ENCODE data around the gene CDSN. TPM values are rescaled to one million over a fixed set of nuclear protein-coding genes. Genes with fewer than 3 reads are reported as not detected.

Gene CDSN
- total and polyA plus RNA-seq, 7 experiments from 2014 or later = not detected

GRCh38 chr6:31114970-31115849 is 5.0 kb downstream of the CDSN start:
- intact Hi-C loops (cut with micrococcal nuclease) = loop anchor here in 1 of 2 donors (1.0 kb wide), 5 partner anchors 21 to 200 kb away; no protein-coding TSS in a partner anchor
- POLR2A ChIA-PET = interaction anchor here (0.7 to 2.6 kb wide), 5 partner anchors 12 to 1482 kb away, joined by 3 to 11 read pairs (median 4); no protein-coding TSS in a partner anchor

GRCh38 chr6:31114541-31114878 is 5.7 kb downstream of the CDSN start, which contains the start of gene PSORS1C1:
TSS of gene PSORS1C1 (plus strand) at chr6:31114800. CDS start at chr6:31129633, 14,833 bp downstream.
- H3K9me3 Mint-ChIP-seq = no peaks in the 10 kb centered on the region
- peak within 1 kb of the TSS in 2 of 9 donors; percentile 32 to 76 for H3K27ac Mint-ChIP-seq

More at GRCh38 chr6:31114970-31115849, 5.0 kb downstream of the CDSN start:
- Mint-ChIP-seq H3K27ac (peak overlapping the region in 2 of 9 donors; percentile 32 to 76), H3K4me1 (peaks cover 0 to 12% (median 5%) of the 10 kb centered on the region in 7 donors), H3K36me3 (no peaks in the 10 kb centered on the region), H3K4me3 (peak overlapping the region in 2 of 10 donors; percentile 28 to 46), H3K9me3 (no peaks in the 10 kb centered on the region), H3K27me3 (peaks cover 0 to 24% (median 9%) of the 10 kb centered on the region in 5 donors)
- no peaks in the 10 kb centered on the region for H3K36me3 ChIP-seq (ENCODE audit: control insufficient read depth in 2 of 3, insufficient read depth in 3 of 3, low read length in 3 of 3)
- ATAC-seq = no peak
- no peaks in the 10 kb centered on the region for H3K27me3 ChIP-seq (ENCODE audit: control insufficient read depth in 2 of 2, insufficient read depth in 2 of 2, low read length in 2 of 2)
- H3K4me3 ChIP-seq (ENCODE audit: low read length) = no peak overlapping the region
- H3K27ac ChIP-seq (ENCODE audit: low read depth, low read length) = no peak overlapping the region
- peak in 3 of 9 donors; percentile 23 to 45 (median 23) for DNase-seq
- CTCF ChIA-PET = interaction anchor here (0.6 to 5.3 kb wide), 14 partner anchors 11 to 353 kb away, joined by 3 to 27 read pairs (median 4); no protein-coding TSS in a partner anchor
- no peaks in the 10 kb centered on the region for H3K9me3 ChIP-seq (ENCODE audit: control insufficient read depth in 2 of 3, low read length in 3 of 3)
- H3K4me1 ChIP-seq (ENCODE audit: control insufficient read depth in 2 of 2, insufficient read depth in 2 of 2, low read length in 2 of 2) = no peaks in the 10 kb centered on the region

GRCh38 chr6:31113861-31114540 is 6.2 kb downstream of the CDSN start:
- Mint-ChIP-seq H3K4me3 (no peak overlapping the region), H3K4me1 (peaks cover 0 to 22% (median 5%) of the 10 kb centered on the region in 7 donors), H3K27ac (no peak overlapping the region), H3K36me3 (no peaks in the 10 kb centered on the region), H3K9me3 (no peaks in the 10 kb centered on the region), H3K27me3 (peaks cover under 1 to 28% (median 9%) of the 10 kb centered on the region in 5 donors)
- no peak for DNase-seq
- Histone ChIP-seq H3K27ac (ENCODE audit: low read depth, low read length) (no peak overlapping the region), H3K4me1 (ENCODE audit: control insufficient read depth in 2 of 2, insufficient read depth in 2 of 2, low read length in 2 of 2) (no peaks in the 10 kb centered on the region), H3K4me3 (ENCODE audit: low read length) (no peak overlapping the region), H3K36me3 (ENCODE audit: control insufficient read depth in 2 of 3, insufficient read depth in 3 of 3, low read length in 3 of 3) (no peaks in the 10 kb centered on the region), H3K9me3 (ENCODE audit: control insufficient read depth in 2 of 3, low read length in 3 of 3) (no peaks in the 10 kb centered on the region), H3K27me3 (ENCODE audit: control insufficient read depth in 2 of 2, insufficient read depth in 2 of 2, low read length in 2 of 2) (no peaks in the 10 kb centered on the region)
- ChIA-PET POLR2A (interaction anchor here (0.6 to 2.6 kb wide), 4 partner anchors 11 to 284 kb away, joined by 3 to 11 read pairs (median 4); no protein-coding TSS in a partner anchor), CTCF (interaction anchor here (1.1 to 5.3 kb wide), 5 partner anchors 18 to 214 kb away, joined by 3 to 27 read pairs (median 3); no protein-coding TSS in a partner anchor)
- no peak for ATAC-seq
- intact Hi-C loops (cut with micrococcal nuclease) = no loop called here

More at GRCh38 chr6:31114541-31114878, 5.7 kb downstream of the CDSN start, which contains the start of gene PSORS1C1:
- H3K4me1 ChIP-seq (ENCODE audit: control insufficient read depth in 2 of 2, insufficient read depth in 2 of 2, low read length in 2 of 2) = no peaks in the 10 kb centered on the region
- CTCF ChIA-PET = interaction anchor here (0.7 to 5.3 kb wide), 10 partner anchors 12 to 284 kb away, joined by 3 to 27 read pairs (median 4); no protein-coding TSS in a partner anchor
- Mint-ChIP-seq H3K27me3 (peaks cover 4 to 28% (median 9%) of the 10 kb centered on the region in 5 donors), H3K36me3 (no peaks in the 10 kb centered on the region), H3K4me1 (peaks cover 0 to 19% (median 5%) of the 10 kb centered on the region in 7 donors), H3K4me3 (peak within 1 kb of the TSS in 2 of 10 donors; percentile 28 to 46)
- H3K36me3 ChIP-seq (ENCODE audit: control insufficient read depth in 2 of 3, insufficient read depth in 3 of 3, low read length in 3 of 3) = no peaks in the 10 kb centered on the region
- H3K9me3 ChIP-seq (ENCODE audit: control insufficient read depth in 2 of 3, low read length in 3 of 3) = no peaks in the 10 kb centered on the region
- no peaks in the 10 kb centered on the region for H3K27me3 ChIP-seq (ENCODE audit: control insufficient read depth in 2 of 2, insufficient read depth in 2 of 2, low read length in 2 of 2)
- POLR2A ChIA-PET = interaction anchor here (0.7 to 2.6 kb wide), 4 partner anchors 11 to 1481 kb away, joined by 3 to 11 read pairs (median 4); no protein-coding TSS in a partner anchor
- intact Hi-C loops (cut with micrococcal nuclease) = no loop called here
- DNase-seq = no peak
- no peak for ATAC-seq
- H3K4me3 ChIP-seq (ENCODE audit: low read length) = no peak within 1 kb of the TSS
- H3K27ac ChIP-seq (ENCODE audit: low read depth, low read length) = no peak within 1 kb of the TSS

- Histone ChIP-seq H3K27ac (ENCODE audit: low read depth, low read length) (no peak within 1 kb of the TSS), H3K4me1 (ENCODE audit: control insufficient read depth in 2 of 2, insufficient read depth in 2 of 2, low read length in 2 of 2) (no peaks in the 10 kb centered on the region), H3K36me3 (ENCODE audit: control insufficient read depth in 2 of 3, insufficient read depth in 3 of 3, low read length in 3 of 3) (no peaks in the 10 kb centered on the region), H3K9me3 (ENCODE audit: control insufficient read depth in 2 of 3, low read length in 3 of 3) (no peaks in the 10 kb centered on the region), H3K4me3 (ENCODE audit: low read length) (no peak within 1 kb of the TSS), H3K27me3 (ENCODE audit: control insufficient read depth in 2 of 2, insufficient read depth in 2 of 2, low read length in 2 of 2) (no peaks in the 10 kb centered on the region)
- H3K4me3 Mint-ChIP-seq = no peak within 1 kb of the TSS
- peaks cover 0 to 20% (median 9%) of the 10 kb centered on the region in 5 donors for H3K27me3 Mint-ChIP-seq
- no peaks in the 10 kb centered on the region for H3K36me3 Mint-ChIP-seq
- H3K9me3 Mint-ChIP-seq = no peaks in the 10 kb centered on the region
- peaks cover 0 to 22% (median 5%) of the 10 kb centered on the region in 7 donors for H3K4me1 Mint-ChIP-seq
- DNase-seq (no peak), ATAC-seq (no peak)
- CTCF ChIA-PET = interaction anchor here (1.1 kb wide), 1 partner anchor 55 kb away, joined by 5 read pairs; no protein-coding TSS in a partner anchor
- peak within 1 kb of the TSS in 2 of 9 donors; percentile 11 to 60 for H3K27ac Mint-ChIP-seq
- POLR2A ChIA-PET = no interaction called here
- intact Hi-C loops (cut with micrococcal nuclease) = no loop called here
Measured at GRCh38 chr6:31112478-31112877, 7.8 kb downstream of the CDSN start, which contains the start of gene C6orf15. TSS of gene C6orf15 (minus strand) at chr6:31112575. CDS start at chr6:31112555, 20 bp downstream.

- Mint-ChIP-seq H3K4me3 (no peak overlapping the region), H3K9me3 (no peaks in the 10 kb centered on the region), H3K27me3 (peaks cover 0 to 20% (median 9%) of the 10 kb centered on the region in 5 donors), H3K36me3 (no peaks in the 10 kb centered on the region), H3K27ac (no peak overlapping the region), H3K4me1 (peaks cover 0 to 22% (median 5%) of the 10 kb centered on the region in 7 donors)
- intact Hi-C loops (cut with micrococcal nuclease) = no loop called here
- no peak for ATAC-seq
- ChIA-PET CTCF (no interaction called here), POLR2A (no interaction called here)
- H3K27me3 ChIP-seq (ENCODE audit: control insufficient read depth in 2 of 2, insufficient read depth in 2 of 2, low read length in 2 of 2) = no peaks in the 10 kb centered on the region
- no peaks in the 10 kb centered on the region for H3K9me3 ChIP-seq (ENCODE audit: control insufficient read depth in 2 of 3, low read length in 3 of 3)
- H3K4me1 ChIP-seq (ENCODE audit: control insufficient read depth in 2 of 2, insufficient read depth in 2 of 2, low read length in 2 of 2) = no peaks in the 10 kb centered on the region
- no peak for DNase-seq
- no peak overlapping the region for H3K27ac ChIP-seq (ENCODE audit: low read depth, low read length)
- no peak overlapping the region for H3K4me3 ChIP-seq (ENCODE audit: low read length)
- H3K36me3 ChIP-seq (ENCODE audit: control insufficient read depth in 2 of 3, insufficient read depth in 3 of 3, low read length in 3 of 3) = no peaks in the 10 kb centered on the region
Measured at GRCh38 chr6:31111712-31112111, 8.5 kb downstream of the CDSN start.
